Nephron progenitor cell (in vitro differentiated cells): ENCODE measurements around the gene PDRG1.

Experiments used
- DNase-seq: peaks from one replicate; pipeline ENCODE4 v3.0.0; 2021
- H3K27ac Mint-ChIP-seq: 2 replicates; pipeline ENCODE4 v1.8.0; 2021; ENCODE audit warnings: mild to moderate bottlenecking, moderate library complexity, mixed read lengths
- H3K27me3 Mint-ChIP-seq: 2 replicates; pipeline ENCODE4 v1.8.0; 2021; ENCODE audit warnings: mild to moderate bottlenecking, low read depth, mixed read lengths; ENCODE audit not compliant: poor library complexity
- H3K36me3 Mint-ChIP-seq: 2 replicates; pipeline ENCODE4 v1.8.0; 2021; ENCODE audit warnings: low read depth, mixed read lengths
- H3K4me1 Mint-ChIP-seq: 2 replicates; pipeline ENCODE4 v1.8.0; 2021; ENCODE audit warnings: mixed read lengths
- H3K4me3 Mint-ChIP-seq: 2 replicates; pipeline ENCODE4 v1.8.0; 2021; ENCODE audit warnings: mild to moderate bottlenecking, moderate library complexity, mixed read lengths
- H3K9me3 Mint-ChIP-seq: 2 replicates; pipeline ENCODE4 v1.8.0; 2021; ENCODE audit warnings: mild to moderate bottlenecking, moderate library complexity, mixed read lengths
- TF ChIP-seq, protein P1 (sequence below): fragments of 200-600 bp; sonication (generic); IDR thresholded peaks from 2 replicates; pipeline ENCODE4 v1.5.0; 2021; ENCODE audit warnings: antibody characterized with exemption

Gene PDRG1

GRCh38 chr20:31910071-31910803, 41.6 kb downstream of the PDRG1 start:
- no peaks in the 10 kb centered on the region for H3K36me3 Mint-ChIP-seq
- TF ChIP-seq, protein P1, sequence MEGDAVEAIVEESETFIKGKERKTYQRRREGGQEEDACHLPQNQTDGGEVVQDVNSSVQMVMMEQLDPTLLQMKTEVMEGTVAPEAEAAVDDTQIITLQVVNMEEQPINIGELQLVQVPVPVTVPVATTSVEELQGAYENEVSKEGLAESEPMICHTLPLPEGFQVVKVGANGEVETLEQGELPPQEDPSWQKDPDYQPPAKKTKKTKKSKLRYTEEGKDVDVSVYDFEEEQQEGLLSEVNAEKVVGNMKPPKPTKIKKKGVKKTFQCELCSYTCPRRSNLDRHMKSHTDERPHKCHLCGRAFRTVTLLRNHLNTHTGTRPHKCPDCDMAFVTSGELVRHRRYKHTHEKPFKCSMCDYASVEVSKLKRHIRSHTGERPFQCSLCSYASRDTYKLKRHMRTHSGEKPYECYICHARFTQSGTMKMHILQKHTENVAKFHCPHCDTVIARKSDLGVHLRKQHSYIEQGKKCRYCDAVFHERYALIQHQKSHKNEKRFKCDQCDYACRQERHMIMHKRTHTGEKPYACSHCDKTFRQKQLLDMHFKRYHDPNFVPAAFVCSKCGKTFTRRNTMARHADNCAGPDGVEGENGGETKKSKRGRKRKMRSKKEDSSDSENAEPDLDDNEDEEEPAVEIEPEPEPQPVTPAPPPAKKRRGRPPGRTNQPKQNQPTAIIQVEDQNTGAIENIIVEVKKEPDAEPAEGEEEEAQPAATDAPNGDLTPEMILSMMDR = no peak
- H3K9me3 Mint-ChIP-seq = no peaks in the 10 kb centered on the region
- H3K4me3 Mint-ChIP-seq = no peak overlapping the region
- H3K4me1 Mint-ChIP-seq = peaks cover 22% of the 10 kb centered on the region
- peaks cover 3% of the 10 kb centered on the region for H3K27me3 Mint-ChIP-seq
- no peak for DNase-seq
- no peak overlapping the region for H3K27ac Mint-ChIP-seq

DNA sequence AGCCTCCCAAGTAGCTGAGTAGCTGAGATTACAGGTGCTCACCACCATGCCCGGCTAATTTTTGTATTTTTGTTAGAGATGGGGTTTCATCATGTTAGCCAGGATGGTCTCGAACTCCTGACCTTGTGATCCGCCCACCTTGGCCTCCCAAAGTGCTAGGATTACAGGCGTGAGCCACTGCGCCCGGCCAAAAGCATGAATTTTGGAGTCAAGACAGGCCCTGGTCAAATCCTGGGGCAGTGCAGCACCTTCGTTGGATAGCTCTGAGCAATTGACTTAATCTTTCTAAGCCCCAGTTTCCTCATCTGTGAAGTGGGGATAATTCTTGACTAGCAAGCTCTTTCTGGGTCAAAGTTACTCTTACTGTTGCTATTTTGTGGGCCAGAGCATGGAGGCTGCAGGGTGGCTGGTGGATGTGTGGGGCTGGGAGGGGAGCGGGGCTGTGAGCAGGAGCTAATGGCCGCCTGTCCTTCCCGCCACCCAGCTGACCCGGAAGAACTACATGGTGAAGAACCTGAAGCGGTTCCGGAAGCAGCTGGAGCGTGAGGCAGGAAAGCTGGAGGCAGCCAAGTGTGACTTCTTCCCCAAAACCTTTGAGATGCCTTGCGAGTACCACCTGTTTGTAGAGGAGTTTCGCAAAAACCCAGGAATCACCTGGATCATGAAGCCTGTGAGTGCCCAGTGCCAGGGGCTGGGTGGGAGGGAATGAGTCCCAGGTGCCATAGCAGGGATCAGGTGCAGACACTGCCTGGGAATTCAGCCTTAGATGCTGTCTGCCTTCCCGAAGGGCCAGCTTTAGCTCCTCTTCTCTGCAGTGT, 42.4 kb downstream of the PDRG1 start:
- Mint-ChIP-seq H3K27ac (no peak overlapping the region), H3K27me3 (peaks cover 3% of the 10 kb centered on the region), H3K9me3 (no peaks in the 10 kb centered on the region), H3K36me3 (no peaks in the 10 kb centered on the region), H3K4me1 (peaks cover 16% of the 10 kb centered on the region), H3K4me3 (no peak overlapping the region)
- no peak for DNase-seq
- TF ChIP-seq, protein P1 = no peak

DNA sequence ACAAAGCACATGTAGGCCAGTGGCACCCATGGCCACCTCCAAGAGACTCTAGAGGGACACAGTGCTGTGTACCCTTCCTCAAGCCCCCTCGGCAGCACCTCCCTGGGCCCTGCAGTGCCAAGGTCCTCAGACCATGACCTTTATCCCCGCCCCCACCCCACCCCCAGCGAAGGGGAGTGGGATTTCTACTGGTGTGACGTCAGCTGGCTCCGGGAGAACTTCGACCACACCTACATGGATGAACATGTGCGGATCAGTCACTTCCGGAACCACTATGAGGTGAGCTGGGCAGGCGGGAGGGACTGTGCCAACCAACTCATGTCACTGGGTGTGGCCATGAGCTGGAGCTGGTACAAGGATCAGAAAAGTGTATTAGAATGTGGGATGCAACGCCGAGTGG, 43.4 kb downstream of the PDRG1 start:
- no peaks in the 10 kb centered on the region for H3K27me3 Mint-ChIP-seq
- TF ChIP-seq, protein P1 = no peak
- no peak overlapping the region for H3K4me3 Mint-ChIP-seq
- no peaks in the 10 kb centered on the region for H3K36me3 Mint-ChIP-seq
- H3K9me3 Mint-ChIP-seq = no peaks in the 10 kb centered on the region
- no peak for DNase-seq
- peaks cover 10% of the 10 kb centered on the region for H3K4me1 Mint-ChIP-seq
- no peak overlapping the region for H3K27ac Mint-ChIP-seq

DNA sequence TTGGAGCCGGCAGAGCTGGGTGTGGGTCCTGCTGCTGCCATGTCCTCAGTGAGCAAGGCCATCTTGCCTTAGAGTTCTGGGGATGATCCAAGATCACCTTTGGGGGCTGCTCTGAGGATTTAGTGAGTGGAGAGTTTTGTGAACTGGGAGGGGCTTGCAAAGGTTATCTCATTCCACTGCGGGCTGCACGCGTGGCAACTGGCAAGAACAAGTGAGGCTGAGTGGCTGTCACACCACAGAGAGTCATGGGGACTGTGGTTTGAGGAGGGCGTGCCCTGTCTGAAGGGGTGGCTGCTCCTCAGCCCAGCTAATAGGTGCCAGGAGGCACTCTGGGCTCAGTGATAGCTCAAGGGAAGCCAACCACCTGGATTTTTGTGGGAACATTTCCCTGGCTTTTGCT, 43.8 kb downstream of the PDRG1 start:
- H3K9me3 Mint-ChIP-seq = no peaks in the 10 kb centered on the region
- no peaks in the 10 kb centered on the region for H3K27me3 Mint-ChIP-seq
- DNase-seq = no peak
- TF ChIP-seq, protein P1 = no peak
- no peak overlapping the region for H3K27ac Mint-ChIP-seq
- H3K36me3 Mint-ChIP-seq = no peaks in the 10 kb centered on the region
- H3K4me1 Mint-ChIP-seq = peaks cover 6% of the 10 kb centered on the region
- H3K4me3 Mint-ChIP-seq = no peak overlapping the region

DNA sequence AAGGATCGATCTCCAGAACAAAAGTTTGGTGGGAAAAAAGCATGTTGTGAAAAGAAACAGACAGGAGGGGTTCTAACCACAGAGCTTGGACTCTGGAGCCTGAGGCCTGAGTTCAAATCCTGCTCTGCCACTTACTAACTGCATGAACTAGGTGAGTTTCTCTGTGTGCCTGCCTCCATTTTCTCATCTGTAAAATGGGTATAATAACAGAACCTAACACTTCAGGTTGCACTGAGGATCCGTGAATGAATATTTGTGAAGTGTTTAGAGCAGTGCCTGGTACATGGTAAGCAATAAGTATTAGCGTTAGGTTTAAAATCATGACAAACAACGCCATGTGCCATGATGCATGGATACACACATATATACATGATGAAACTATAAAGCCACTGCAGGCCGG, 44.8 kb downstream of the PDRG1 start:
- peaks cover 4% of the 10 kb centered on the region for H3K4me1 Mint-ChIP-seq
- TF ChIP-seq, protein P1 = no peak
- DNase-seq = no peak
- no peak overlapping the region for H3K27ac Mint-ChIP-seq
- H3K4me3 Mint-ChIP-seq = no peak overlapping the region
- H3K27me3 Mint-ChIP-seq = no peaks in the 10 kb centered on the region
- no peaks in the 10 kb centered on the region for H3K9me3 Mint-ChIP-seq
- no peaks in the 10 kb centered on the region for H3K36me3 Mint-ChIP-seq
